A549 (cell line): Measurements from ENCODE around the gene TMEM184C. TPM values are rescaled to one million over a fixed set of nuclear protein-coding genes. Genes with fewer than 3 reads are reported as not detected.

ENCODE experiments used
- ATAC-seq, 2 experiments: fragments of 200-7000 bp in 1 of 2; fragments of >200 bp in 1 of 2; cut with Nextera tagmentation in 1 of 2; cut with Tn5 transposase in 1 of 2; 3 replicates each; pipeline versions ENCODE4 v1.8.0 to v1.9.1; 2018 to 2020; ENCODE audit warnings: mild to moderate bottlenecking in 1 of 2, moderate library complexity in 1 of 2
- CTCF ChIA-PET: fragments of 300-600 bp; sonication (Branson Sonifier 250); formaldehyde crosslinking; extraction: SDS; loops from one replicate; lab custom pipeline; 2021; ENCODE audit warnings: antibody characterized with exemption, inconsistent platforms; lab: Yijun Ruan, JAX
- POLR2A ChIA-PET: fragments of 350-600 bp; formaldehyde crosslinking; extraction: SDS; loops from one replicate; lab custom pipeline; 2021; ENCODE audit warnings: antibody characterized with exemption, inconsistent platforms; lab: Yijun Ruan, JAX
- DNase-seq, 2 experiments: peaks; one replicate each; pipeline versions ENCODE4 v3.0.0 to v3.0.0-alpha.2; 2011 to 2016; ENCODE audit warnings: low read depth in 1 of 2, low spot score in 1 of 2
- FAIRE-seq: peaks from 2 replicates; lab custom pipeline; 2011; peaks lifted over from hg19 to GRCh38; lab: Jason Lieb, UNC
- H3K27ac ChIP-seq, 2 experiments: fragments of >200 bp; sonication (Bioruptor Twin); formaldehyde crosslinking; 3 replicates each; pipeline ENCODE4 v1.5.1; 2016 to 2017
- H3K4me1 ChIP-seq: fragments of >200 bp; sonication (Bioruptor Twin); formaldehyde crosslinking; 3 replicates; pipeline ENCODE4 v1.6.1; 2016
- H3K4me2 ChIP-seq: fragments of >200 bp; sonication (Bioruptor Twin); formaldehyde crosslinking; 3 replicates; pipeline ENCODE4 v1.6.1; 2016
- H3K4me3 ChIP-seq: fragments of >200 bp; sonication (Bioruptor Twin); formaldehyde crosslinking; 3 replicates; pipeline ENCODE4 v1.5.1; 2016
- H3K9me3 ChIP-seq: fragments of >200 bp; sonication (Bioruptor Twin); formaldehyde crosslinking; 3 replicates; pipeline ENCODE4 v1.6.1; 2016
- CBX2 ChIP-seq: fragments of 200-600 bp; sonication (generic); IDR thresholded peaks from 2 replicates; pipeline ENCODE4 v1.6.1; 2016; ENCODE audit warnings: low read depth, mild to moderate bottlenecking, borderline replicate concordance
- CHD2 ChIP-seq: fragments of 150-350 bp; IDR thresholded peaks from 2 replicates; pipeline ENCODE4 v1.6.1; 2014; ENCODE audit warnings: low read length; ENCODE audit not compliant: partially characterized antibody
- ESRRA ChIP-seq: fragments of 150-350 bp; IDR thresholded peaks from 2 replicates; pipeline ENCODE4 v1.6.1; 2014; ENCODE audit warnings: mild to moderate bottlenecking, low read length, borderline replicate concordance
- FOSB ChIP-seq: fragments of 250-450 bp; sonication (Bioruptor Pico); IDR thresholded peaks from 2 replicates; pipeline ENCODE4 v1.5.0; 2020; ENCODE audit warnings: mild to moderate bottlenecking, moderate library complexity
- FOSL2 ChIP-seq, 2 experiments: fragments of 450-650 bp in 1 of 2; fragments of >200 bp in 1 of 2; sonication (Bioruptor Twin) in 1 of 2; formaldehyde crosslinking; IDR thresholded peaks; 2 replicates each; pipeline versions ENCODE4 v1.5.0 to v1.6.1; 2016 to 2020; ENCODE audit warnings: mild to moderate bottlenecking in 1 of 2, moderate library complexity in 1 of 2
- GATA3 ChIP-seq: IDR thresholded peaks from 2 replicates; pipeline ENCODE4 v1.6.1; 2012; ENCODE audit warnings: borderline replicate concordance
- HES2 ChIP-seq: fragments of >200 bp; sonication (Bioruptor Twin); formaldehyde crosslinking; IDR thresholded peaks from 2 replicates; pipeline ENCODE4 v1.6.1; 2016
- HMGXB4 ChIP-seq: fragments of 250-450 bp; sonication (Bioruptor Pico); IDR thresholded peaks from 2 replicates; pipeline ENCODE4 v1.5.0; 2021; ENCODE audit warnings: mild to moderate bottlenecking, moderate library complexity, borderline replicate concordance
- HOXB13 ChIP-seq: fragments of 250-450 bp; sonication (Bioruptor Pico); IDR thresholded peaks from 2 replicates; pipeline ENCODE4 v1.5.0; 2020; ENCODE audit warnings: low read depth, mild to moderate bottlenecking, moderate library complexity
- HOXB5 ChIP-seq: fragments of 250-450 bp; sonication (Bioruptor Pico); IDR thresholded peaks from 2 replicates; pipeline ENCODE4 v1.5.0; 2020; ENCODE audit warnings: mild to moderate bottlenecking, moderate library complexity
- JUN ChIP-seq, 2 experiments: fragments of >200 bp; sonication (Bioruptor Twin); formaldehyde crosslinking; IDR thresholded peaks; 2 replicates in 1 of 2; 3 replicates in 1 of 2; pipeline ENCODE4 v1.6.1; 2016 to 2017
- KDM1A ChIP-seq: fragments of 200-600 bp; sonication (generic); IDR thresholded peaks from 2 replicates; pipeline ENCODE4 v1.6.1; 2016; ENCODE audit warnings: low read depth, mild to moderate bottlenecking
- MYC ChIP-seq: IDR thresholded peaks from 2 replicates; pipeline ENCODE4 v1.6.1; 2012; ENCODE audit warnings: mild to moderate bottlenecking, inconsistent platforms, low read length, improper control_type of control experiment, borderline replicate concordance
- NFE2L2 ChIP-seq: fragments of 150-350 bp; conservative IDR thresholded peaks from 2 replicates; pipeline ENCODE4 v1.6.1; 2014; ENCODE audit warnings: low read length
- NPAS2 ChIP-seq: fragments of 250-450 bp; sonication (Bioruptor Pico); IDR thresholded peaks from 2 replicates; pipeline ENCODE4 v1.8.0; 2022; ENCODE audit warnings: mild to moderate bottlenecking, moderate library complexity, borderline replicate concordance
- PBX3 ChIP-seq: IDR thresholded peaks from 2 replicates; pipeline ENCODE4 v1.6.1; 2012
- PHF8 ChIP-seq: fragments of 200-600 bp; sonication (generic); IDR thresholded peaks from 2 replicates; pipeline ENCODE4 v1.6.1; 2016; ENCODE audit warnings: low read depth, mild to moderate bottlenecking, antibody characterized with exemption, moderate library complexity, borderline replicate concordance
- REST ChIP-seq: fragments of 200-600 bp; sonication (generic); IDR thresholded peaks from 2 replicates; pipeline ENCODE4 v1.6.1; 2016; ENCODE audit warnings: antibody characterized with exemption, mild to moderate bottlenecking, moderate library complexity
- RFX5 ChIP-seq: fragments of 450-650 bp; IDR thresholded peaks from 2 replicates; pipeline ENCODE4 v1.7.1; 2014; ENCODE audit warnings: antibody characterized with exemption, mild to moderate bottlenecking, moderate library complexity
- SMC3 ChIP-seq: fragments of >200 bp; sonication (Bioruptor Twin); formaldehyde crosslinking; IDR thresholded peaks from 3 replicates; pipeline ENCODE4 v1.6.1; 2018; ENCODE audit warnings: inconsistent platforms
- TFCP2L1 ChIP-seq: fragments of 250-450 bp; sonication (Bioruptor Pico); IDR thresholded peaks from 2 replicates; pipeline ENCODE4 v1.5.0; 2021; ENCODE audit warnings: mild to moderate bottlenecking
- ZFP36 ChIP-seq: fragments of 450-650 bp; IDR thresholded peaks from 2 replicates; pipeline ENCODE4 v1.6.1; 2014; ENCODE audit warnings: borderline replicate concordance; ENCODE audit not compliant: partially characterized antibody
- ZSCAN20 ChIP-seq: fragments of 250-450 bp; sonication (Bioruptor Pico); IDR thresholded peaks from 2 replicates; pipeline ENCODE4 v1.8.0; 2022; ENCODE audit warnings: mild to moderate bottlenecking, moderate library complexity
- WGBS: methylation state at CpG from one replicate; pipeline ENCODE4 v1.1.6; 2017; ENCODE audit errors: missing lambda C conversion rate; 5-methylcytosine and 5-hydroxymethylcytosine counted together
- polyA plus RNA-seq, 4 experiments: library from polyadenylated mRNA; depleted of rRNA in 3 of 4; stranded (reverse); fragments of >200 nt; fragmentation: RNase III in 1 of 4; extraction: RNeasy Plus Mini Kit Qiagen cat#74134 plus additional on column Dnase treatment in 1 of 4; gene quantifications; 2 replicates in 3 of 4; 3 replicates in 1 of 4; pipeline ENCODE4 v1.2.3, GENCODE V29; 2011 to 2017
- TF ChIP-seq, protein P1 (sequence below): fragments of 450-650 bp; IDR thresholded peaks from 2 replicates; pipeline ENCODE4 v1.6.1; 2014; ENCODE audit warnings: antibody characterized with exemption

Gene TMEM184C
- polyA plus RNA-seq, 2 of the 4 experiments (the other 2 are of a cell fraction), result 17.6 to 25.2 TPM

DNA sequence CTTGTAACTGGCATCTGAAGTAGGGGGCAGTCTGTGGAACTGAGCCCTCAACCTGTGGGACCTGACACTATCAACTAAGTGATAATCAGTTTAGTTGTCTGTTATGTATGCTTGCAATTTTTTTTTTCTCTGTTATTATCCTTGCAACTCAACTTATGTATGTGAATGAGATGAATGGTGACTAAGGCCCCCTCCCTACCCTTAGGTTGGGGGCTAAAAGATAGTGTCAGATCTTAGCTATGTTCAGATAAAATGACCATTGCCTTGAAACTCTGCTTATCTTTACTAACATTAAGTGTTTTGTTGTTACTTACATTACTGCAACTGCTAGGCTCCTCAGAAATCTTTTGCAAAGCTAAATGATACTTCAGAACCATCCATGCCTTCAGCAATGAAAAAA is 31.5 kb downstream of the TMEM184C start (continued):
- TF ChIP-seq HMGXB4 (no peak), HES2 (no peak), CHD2 (no peak), SMC3 (no peak), ESRRA (no peak)
- TF ChIP-seq, protein P1, sequence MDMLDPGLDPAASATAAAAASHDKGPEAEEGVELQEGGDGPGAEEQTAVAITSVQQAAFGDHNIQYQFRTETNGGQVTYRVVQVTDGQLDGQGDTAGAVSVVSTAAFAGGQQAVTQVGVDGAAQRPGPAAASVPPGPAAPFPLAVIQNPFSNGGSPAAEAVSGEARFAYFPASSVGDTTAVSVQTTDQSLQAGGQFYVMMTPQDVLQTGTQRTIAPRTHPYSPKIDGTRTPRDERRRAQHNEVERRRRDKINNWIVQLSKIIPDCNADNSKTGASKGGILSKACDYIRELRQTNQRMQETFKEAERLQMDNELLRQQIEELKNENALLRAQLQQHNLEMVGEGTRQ, result no peak

DNA sequence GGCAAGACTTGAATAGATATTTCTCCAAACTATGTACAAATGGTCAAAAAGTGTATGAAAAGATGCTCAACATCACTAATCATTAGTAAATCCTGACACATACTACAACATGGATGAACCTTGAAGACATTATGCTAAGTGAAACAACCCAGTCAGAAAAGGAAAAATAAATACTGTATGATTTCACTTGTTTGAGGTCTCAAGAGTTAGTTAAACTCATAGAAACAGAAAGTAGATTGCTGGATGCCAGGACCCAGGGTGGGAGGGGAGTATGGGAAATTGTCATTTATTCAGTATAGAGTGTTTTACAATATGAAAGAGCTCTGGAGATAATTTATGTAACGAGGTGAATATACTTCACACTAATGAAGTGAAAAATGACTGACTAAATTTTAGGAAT is 34.4 kb downstream of the TMEM184C start:
- ChIA-PET POLR2A (no interaction called here), CTCF (interaction anchor here (0.7 kb wide), 1 partner anchor 408 kb away, joined by 4 read pairs; no protein-coding TSS in a partner anchor)
- no peak for DNase-seq
- no peaks in the 10 kb centered on the region for H3K9me3 ChIP-seq
- no peak overlapping the region for H3K4me3 ChIP-seq
- H3K4me1 ChIP-seq, result no peaks in the 10 kb centered on the region
- TF ChIP-seq JUN (IDR thresholded peaks at IDR 0.05) (no peak), PHF8 (no peak), PBX3 (no peak), HOXB5 (CRISPR knock-in tag) (no peak), FOSB (CRISPR knock-in tag) (no peak), ZFP36 (no peak), RFX5 (no peak), MYC (no peak), HOXB13 (CRISPR knock-in tag) (no peak), NFE2L2 (no peak), REST (no peak), NPAS2 (CRISPR knock-in tag) (no peak), ZSCAN20 (no peak), GATA3 (no peak), TFCP2L1 (no peak), KDM1A (no peak), FOSL2 (IDR thresholded peaks at IDR 0.05) (no peak), FOSL2 (CRISPR knock-in tag; IDR thresholded peaks at IDR 0.05) (no peak), CBX2 (no peak)
- 97% methylated on average over 1 of the region's 1 CpG for WGBS
- no peak overlapping the region for H3K4me2 ChIP-seq
- no peak for ATAC-seq
- FAIRE-seq, result no peak
- no peak overlapping the region for H3K27ac ChIP-seq
